Prostate gland (tissue), 2 donors: ENCODE data around the gene GABBR2. TPM values are rescaled to one million over a fixed set of nuclear protein-coding genes. Genes with fewer than 3 reads are reported as not detected.
"Not testable (repeated sequence)": the region's sequence is repeated elsewhere in the genome, so short reads cannot be mapped to it uniquely, and the experiment has no call there.

Source experiments
- DNase-seq: peaks from one replicate; pipeline ENCODE4 v3.0.0-alpha.2; 2019; ENCODE audit warnings: low spot score
- H3K27ac ChIP-seq, 2 donors: fragments of 200-600 bp; sonication (generic); 2 replicates each; pipeline ENCODE4 v1.5.1; 2017 to 2019
- H3K27me3 ChIP-seq: fragments of 200-600 bp; sonication (generic); replicated peaks from 2 replicates; pipeline ENCODE4 v1.5.1; 2019; ENCODE audit not compliant: insufficient read depth
- H3K36me3 ChIP-seq, 2 donors: fragments of 200-600 bp; sonication (generic); 1 replicate in 1 of 2; 2 replicates in 1 of 2; pipeline versions ENCODE4 v1.5.1 to v1.8.1; 2017 to 2019
- H3K4me1 ChIP-seq: fragments of 200-600 bp; sonication (generic); replicated peaks from 2 replicates; pipeline ENCODE4 v1.5.1; 2019
- H3K4me3 ChIP-seq, 2 donors: fragments of 200-600 bp; sonication (generic); 2 replicates each; pipeline ENCODE4 v1.5.1; 2017 to 2019
- H3K9me3 ChIP-seq: fragments of 200-600 bp; sonication (generic); 2 replicates; pipeline ENCODE4 v1.5.1; 2017
- CTCF ChIP-seq, 4 experiments: fragments of 200-600 bp in 2 of 4; fragments of 450-650 bp in 2 of 4; sonication (generic) in 2 of 4; IDR thresholded peaks; 1 replicate in 3 of 4; 2 replicates in 1 of 4; pipeline ENCODE4 v1.5.1; 2016 to 2019; ENCODE audit warnings: antibody characterized with exemption in 4 of 4, mild to moderate bottlenecking in 2 of 4, moderate library complexity in 2 of 4
- POLR2A ChIP-seq: fragments of 450-650 bp; IDR thresholded peaks from one replicate; pipeline ENCODE4 v1.6.1; 2016; ENCODE audit warnings: antibody characterized with exemption, mild to moderate bottlenecking
- POLR2AphosphoS5 ChIP-seq: sonication (generic); formaldehyde crosslinking; IDR thresholded peaks from one replicate; pipeline ENCODE4 v1.6.1; 2017; ENCODE audit warnings: antibody characterized with exemption
- WGBS: methylation state at CpG from one replicate; pipeline ENCODE4 v1.1.5; 2018; 5-methylcytosine and 5-hydroxymethylcytosine counted together
- intact Hi-C: fragments of 100-400 bp; cut with DNase I; formaldehyde crosslinking; loops from one replicate; pipeline ENCODE4 v1.14.2; 2022
- total RNA-seq, 2 donors: library from RNA; depleted of rRNA; stranded (reverse); fragments of >200 nt; gene quantifications; one replicate each; pipeline ENCODE4 v1.1.0, GENCODE V29; 2016

Gene GABBR2
- total RNA-seq, 2 donors from 2014 or later: 0.97 TPM; not detected in 1

- intact Hi-C loops: no loop called here
- H3K9me3 ChIP-seq: no peaks in the 10 kb centered on the region
- WGBS: 66% methylated on average over 10 of the region's 10 CpGs
Measured at GRCh38 chr9:98276907-98277469, 431.7 kb downstream of the GABBR2 start.

GRCh38 chr9:98275159-98275558 is 433.6 kb downstream of the GABBR2 start:
- Histone ChIP-seq H3K27ac (no peak overlapping the region), H3K27me3 (no peaks in the 10 kb centered on the region), H3K4me1 (no peaks in the 10 kb centered on the region), H3K4me3 (no peak overlapping the region), H3K36me3 (no peaks in the 10 kb centered on the region), H3K9me3 (no peaks in the 10 kb centered on the region)
- DNase-seq: no peak
- intact Hi-C loops: no loop called here
- no peak for TF ChIP-seq CTCF (IDR thresholded peaks at IDR 0.05)
- TF ChIP-seq POLR2A: no peak
- TF ChIP-seq POLR2AphosphoS5: no peak
- WGBS: 87% methylated on average over 2 of the region's 2 CpGs

More at GRCh38 chr9:98276907-98277469, 431.7 kb downstream of the GABBR2 start:
- H3K4me3 ChIP-seq: no peak overlapping the region
- no peak overlapping the region for H3K27ac ChIP-seq
- no peak for TF ChIP-seq CTCF (IDR thresholded peaks at IDR 0.05)
- no peak for TF ChIP-seq POLR2AphosphoS5
- no peak for TF ChIP-seq POLR2A
- H3K27me3 ChIP-seq: no peaks in the 10 kb centered on the region
- no peaks in the 10 kb centered on the region for H3K36me3 ChIP-seq
- no peak for DNase-seq
- H3K4me1 ChIP-seq: no peaks in the 10 kb centered on the region

GRCh38 chr9:98272083-98272482 is 436.7 kb downstream of the GABBR2 start:
- no peak for DNase-seq

GRCh38 chr9:98271479-98271878 is 437.3 kb downstream of the GABBR2 start:
- DNase-seq: no peak
- Histone ChIP-seq H3K9me3 (no peaks in the 10 kb centered on the region), H3K27me3 (no peaks in the 10 kb centered on the region), H3K4me3 (no peak overlapping the region), H3K4me1 (no peaks in the 10 kb centered on the region), H3K36me3 (no peaks in the 10 kb centered on the region), H3K27ac (no peak overlapping the region)
- TF ChIP-seq POLR2A (no peak), POLR2AphosphoS5 (no peak), CTCF (IDR thresholded peaks at IDR 0.05) (no peak)
- intact Hi-C loops: no loop called here
- 34% methylated on average over 3 of the region's 3 CpGs for WGBS

More at GRCh38 chr9:98272083-98272482, 436.7 kb downstream of the GABBR2 start:
- TF ChIP-seq POLR2AphosphoS5: no peak
- TF ChIP-seq CTCF (IDR thresholded peaks at IDR 0.05): no peak
- TF ChIP-seq POLR2A: no peak
- H3K27me3 ChIP-seq: no peaks in the 10 kb centered on the region
- no peak overlapping the region for H3K27ac ChIP-seq
- no peak overlapping the region for H3K4me3 ChIP-seq
- H3K4me1 ChIP-seq: no peaks in the 10 kb centered on the region
- intact Hi-C loops: no loop called here
- WGBS: 83% methylated on average over 3 of the region's 3 CpGs
- no peaks in the 10 kb centered on the region for H3K9me3 ChIP-seq
- H3K36me3 ChIP-seq: no peaks in the 10 kb centered on the region

GRCh38 chr9:98270284-98270683 is 438.5 kb downstream of the GABBR2 start:
- intact Hi-C loops, H3K27ac ChIP-seq, H3K4me3 ChIP-seq, DNase-seq, H3K27me3 ChIP-seq, H3K36me3 ChIP-seq, H3K9me3 ChIP-seq, H3K4me1 ChIP-seq: not testable (repeated sequence)
- 56% methylated on average over 11 of the region's 11 CpGs for WGBS

GRCh38 chr9:98269652-98270051 is 439.1 kb downstream of the GABBR2 start:
- intact Hi-C loops, H3K4me3 ChIP-seq, H3K9me3 ChIP-seq, H3K27ac ChIP-seq, H3K36me3 ChIP-seq, H3K27me3 ChIP-seq, H3K4me1 ChIP-seq, DNase-seq: not testable (repeated sequence)
- whole genome bisulfite sequencing: 50% methylated on average over 10 of the region's 10 CpGs

GRCh38 chr9:98267556-98267955 is 441.2 kb downstream of the GABBR2 start:
- 89% methylated on average over 8 of the region's 8 CpGs for WGBS
- intact Hi-C loops, DNase-seq: not testable (repeated sequence)

More at GRCh38 chr9:98267556-98267955, 441.2 kb downstream of the GABBR2 start:
- not testable (repeated sequence) for H3K4me3 ChIP-seq, H3K9me3 ChIP-seq, H3K27me3 ChIP-seq, H3K36me3 ChIP-seq, H3K27ac ChIP-seq, H3K4me1 ChIP-seq
